Measurements from ENCODE around the gene MTCL1.

The MTCL1 gene

GRCh38 chr18:8704361-8705237 lies 757 bp upstream of the MTCL1 start:
- peak overlapping the region; percentile 77 for H3K4me3 ChIP-seq (ENCODE audit: low read depth, low read length)
- no peak for DNase-seq (ENCODE audit: low read depth)
- no peak for TF ChIP-seq CTCF (IDR thresholded peaks at IDR 0.05; ENCODE audit: low read depth, low read length, missing control alignments)

GRCh38 chr18:8705961-8706790 lies 820 bp downstream of the MTCL1 start:
- no peak for TF ChIP-seq CTCF (IDR thresholded peaks at IDR 0.05; ENCODE audit: low read depth, low read length, missing control alignments)
- peak overlapping the region; percentile 48 for H3K4me3 ChIP-seq (ENCODE audit: low read depth, low read length)
- no peak for DNase-seq (ENCODE audit: low read depth)

- no peak for DNase-seq (ENCODE audit: low read depth)
- peak overlapping the region; percentile 11 for H3K4me3 ChIP-seq (ENCODE audit: low read depth, low read length)
- TF ChIP-seq CTCF (IDR thresholded peaks at IDR 0.05; ENCODE audit: low read depth, low read length, missing control alignments): no peak
Observed at GRCh38 chr18:8706791-8707555, 1.6 kb downstream of the MTCL1 start.

- DNase-seq (ENCODE audit: low read depth): no peak
- H3K4me3 ChIP-seq (ENCODE audit: low read depth, low read length): no peak overlapping the region
- no peak for TF ChIP-seq CTCF (IDR thresholded peaks at IDR 0.05; ENCODE audit: low read depth, low read length, missing control alignments)
Observed at GRCh38 chr18:8707556-8708300, 2.4 kb downstream of the MTCL1 start.

- no peak for DNase-seq (ENCODE audit: low read depth)
- no peak for TF ChIP-seq CTCF (IDR thresholded peaks at IDR 0.05; ENCODE audit: low read depth, low read length, missing control alignments)
- H3K4me3 ChIP-seq (ENCODE audit: low read depth, low read length): no peak overlapping the region
Observed at GRCh38 chr18:8708670-8709069, 3.3 kb downstream of the MTCL1 start.
